Spleen (tissue), 11 donors: ENCODE data around the gene MAD2L2. TPM values are rescaled to one million over a fixed set of nuclear protein-coding genes. Genes with fewer than 3 reads are reported as not detected.

ENCODE experiments used
- DNase-seq: peaks from one replicate; pipeline ENCODE4 v3.0.0-alpha.2; 2020
- H3K27ac ChIP-seq, 8 donors: fragments of 200-600 bp; sonication (generic) in 7 of 8; 1 replicate in 4 of 8; 2 replicates in 4 of 8; pipeline versions ENCODE4 v1.5.0 to v1.8.0; 2016 to 2021; ENCODE audit warnings: inconsistent platforms in 4 of 8, mild to moderate bottlenecking in 4 of 8, moderate library complexity in 1 of 8
- H3K27me3 ChIP-seq, 7 donors: fragments of 200-600 bp; sonication (generic) in 6 of 7; replicated peaks in 1 of 7; 1 replicate in 4 of 7; 2 replicates in 3 of 7; pipeline versions ENCODE4 v1.5.0 to v1.8.0; 2016 to 2021; ENCODE audit warnings: inconsistent platforms in 3 of 7, mild to moderate bottlenecking in 1 of 7
- H3K36me3 ChIP-seq, 6 donors: fragments of 200-600 bp; sonication (generic) in 5 of 6; 1 replicate in 4 of 6; 2 replicates in 2 of 6; pipeline versions ENCODE4 v1.5.0 to v1.8.0; 2016 to 2021; ENCODE audit warnings: inconsistent platforms in 2 of 6
- H3K4me1 ChIP-seq, 6 donors: fragments of 200-600 bp; sonication (generic) in 5 of 6; 1 replicate in 3 of 6; 2 replicates in 3 of 6; pipeline versions ENCODE4 v1.5.0 to v1.8.0; 2016 to 2021; ENCODE audit warnings: inconsistent platforms in 3 of 6
- H3K4me3 ChIP-seq, 8 donors: fragments of 200-600 bp; sonication (generic) in 7 of 8; 1 replicate in 4 of 8; 2 replicates in 4 of 8; pipeline versions ENCODE4 v1.5.0 to v1.8.0; 2016 to 2021; ENCODE audit warnings: inconsistent platforms in 4 of 8, mild to moderate bottlenecking in 4 of 8, moderate library complexity in 2 of 8
- H3K9me3 ChIP-seq, 8 donors: fragments of 200-600 bp; sonication (generic) in 7 of 8; 1 replicate in 4 of 8; 2 replicates in 4 of 8; pipeline versions ENCODE4 v1.5.0 to v1.8.0; 2016 to 2021; ENCODE audit warnings: inconsistent platforms in 4 of 8
- CTCF ChIP-seq, 11 experiments: fragments of 200-600 bp in 7 of 11; fragments of 450-650 bp in 4 of 11; sonication (generic) in 4 of 11; IDR thresholded peaks in 8 of 11; conservative IDR thresholded peaks in 3 of 11; 1 replicate in 7 of 11; 2 replicates in 4 of 11; pipeline versions ENCODE4 v1.4.0 to v1.8.0; 2016 to 2021; ENCODE audit warnings: antibody characterized with exemption in 11 of 11, inconsistent platforms in 4 of 11, mild to moderate bottlenecking in 1 of 11
- POLR2A ChIP-seq, 3 donors: fragments of 450-650 bp; IDR thresholded peaks; one replicate each; pipeline ENCODE4 v1.5.1; 2017; ENCODE audit warnings: antibody characterized with exemption in 3 of 3, mild to moderate bottlenecking in 1 of 3
- POLR2AphosphoS5 ChIP-seq, 3 donors: sonication (generic); formaldehyde crosslinking; IDR thresholded peaks; one replicate each; pipeline ENCODE4 v1.5.1; 2017; ENCODE audit warnings: antibody characterized with exemption in 3 of 3
- WGBS, 5 donors: extraction: QIAGEN DNeasy Blood & Tissue Kit in 3 of 5; methylation state at CpG; one replicate each; pipeline versions ENCODE4 v1.1.5 to v1.1.7; 2013 to 2018; 5-methylcytosine and 5-hydroxymethylcytosine counted together
- intact Hi-C: fragments of 100-400 bp; cut with DNase I; formaldehyde crosslinking; loops from one replicate; pipeline ENCODE4 v1.15.0; 2023; ENCODE audit warnings: low total_unique reads
- polyA plus RNA-seq, 3 donors: library from polyadenylated mRNA; stranded (reverse); fragments of 200-250 nt; gene quantifications; one replicate each; pipeline ENCODE4 v1.2.1, GENCODE V29; 2013
- total RNA-seq, 7 donors: library from RNA; depleted of rRNA in 3 of 7; stranded (reverse); fragments of >200 nt in 3 of 7; fragmentation: NEBNext Ultra II Directional in 4 of 7; extraction: Animal tissue kit (Norgen Biotek cat#: 25700) in 4 of 7; gene quantifications; one replicate each; pipeline versions ENCODE4 v1.1.0 to v1.2.1, GENCODE V29; 2016 to 2021
- donor health status: healthy with polysubstance abuse.
- donor health status: DM: no; HTN: no; CAD: no; lungs with moderate emphysema.
- donor health status: DM: no; HTN: no; CAD: no.
- donor health status: Bipolar disorder and iron deficiency.
- donor health status: healthy.
- donor health status: DM: no; HTN: no; CAD: no.
- donor health status: DM: yes; HTN: yes; CAD: no.

Gene MAD2L2
- total and polyA plus RNA-seq, 10 donors, result 22.7 to 42.1 (median 32.2) TPM

- Histone ChIP-seq H3K36me3 (peaks cover 0 to 23% (median 4%) of the 10 kb centered on the region in 6 donors), H3K27me3 (peaks cover 0 to 49% (median 12%) of the 10 kb centered on the region in 7 donors), H3K4me1 (peaks cover 11 to 62% (median 52%) of the 10 kb centered on the region in 6 donors), H3K27ac (no peak overlapping the region), H3K9me3 (no peaks in the 10 kb centered on the region), H3K4me3 (peak overlapping the region in 1 of 8 donors; percentile 87)
- intact Hi-C loops, result loop anchor here (5.0 kb wide), 1 partner anchor 69 kb away; no protein-coding TSS in a partner anchor
- 79 to 88% (median 81%) methylated on average over 15 to 17 of the region's 17 CpGs for WGBS, 5 donors
- TF ChIP-seq POLR2A (IDR thresholded peaks at IDR 0.05), result no peak
- TF ChIP-seq CTCF (IDR thresholded peaks at IDR 0.05 in 8 of 11, conservative IDR thresholded peaks at IDR 0.05 in 3 of 11), result no peak
- no peak for TF ChIP-seq POLR2AphosphoS5 (IDR thresholded peaks at IDR 0.05)
- peak; percentile 59 for DNase-seq
These were observed 27.7 kb downstream of the MAD2L2 start for GRCh38 chr1:11653101-11653860.

GRCh38 chr1:11652203-11652780 is 28.7 kb downstream of the MAD2L2 start:
- no peak for DNase-seq
- Histone ChIP-seq H3K4me3 (no peak overlapping the region), H3K27me3 (peaks cover 0 to 52% (median 12%) of the 10 kb centered on the region in 7 donors), H3K27ac (no peak overlapping the region), H3K36me3 (peaks cover 0 to 13% (median 2%) of the 10 kb centered on the region in 6 donors), H3K4me1 (peaks cover 11 to 62% (median 52%) of the 10 kb centered on the region in 6 donors), H3K9me3 (no peaks in the 10 kb centered on the region)
- intact Hi-C loops, result loop anchor here (5.0 kb wide), 1 partner anchor 70 kb away; no protein-coding TSS in a partner anchor
- TF ChIP-seq POLR2A (IDR thresholded peaks at IDR 0.05), result no peak
- no peak for TF ChIP-seq POLR2AphosphoS5 (IDR thresholded peaks at IDR 0.05)
- no peak for TF ChIP-seq CTCF (IDR thresholded peaks at IDR 0.05 in 8 of 11, conservative IDR thresholded peaks at IDR 0.05 in 3 of 11)
- 82 to 95% (median 90%) methylated on average over 11 of the region's 11 CpGs for WGBS, 5 donors

GRCh38 chr1:11651017-11651416 is 29.9 kb downstream of the MAD2L2 start:
- TF ChIP-seq POLR2A (IDR thresholded peaks at IDR 0.05) (no peak), CTCF (IDR thresholded peaks at IDR 0.05 in 8 of 11, conservative IDR thresholded peaks at IDR 0.05 in 3 of 11) (no peak), POLR2AphosphoS5 (IDR thresholded peaks at IDR 0.05) (no peak)
- peaks cover 0 to 2% (median 0%) of the 10 kb centered on the region in 6 donors for H3K36me3 ChIP-seq
- H3K27ac ChIP-seq, result peak overlapping the region in 3 of 8 donors; percentile 29 to 67 (median 54)
- DNase-seq, result no peak
- H3K9me3 ChIP-seq, result no peaks in the 10 kb centered on the region
- intact Hi-C loops, result loop anchor here (5.0 kb wide), 1 partner anchor 71 kb away; no protein-coding TSS in a partner anchor
- WGBS, 5 donors, result 74 to 86% (median 85%) methylated on average over 4 of the region's 4 CpGs
- peaks cover 10 to 55% (median 51%) of the 10 kb centered on the region in 6 donors for H3K4me1 ChIP-seq
- H3K27me3 ChIP-seq, result peaks cover 0 to 61% (median 12%) of the 10 kb centered on the region in 7 donors
- H3K4me3 ChIP-seq, result peak overlapping the region in 4 of 8 donors; percentile 23 to 63 (median 32)
